ENCODE results near the gene ZFP42.
"Not testable (repeated sequence)": the region's sequence is repeated elsewhere in the genome, so short reads cannot be mapped to it uniquely, and the experiment has no call there.

Gene ZFP42

GRCh38 chr4:188021548-188022249, 26.1 kb downstream of the ZFP42 start:
- no peak for DNase-seq (ENCODE audit: low spot score)

- no peak for DNase-seq (ENCODE audit: low spot score)
Measured at GRCh38 chr4:188023682-188024081, 28.1 kb downstream of the ZFP42 start.

- DNase-seq (ENCODE audit: low spot score): no peak
Measured at GRCh38 chr4:188025476-188025875, 29.9 kb downstream of the ZFP42 start.

- no peak for DNase-seq (ENCODE audit: low spot score)
Measured at GRCh38 chr4:188029114-188029513, 33.5 kb downstream of the ZFP42 start.

GRCh38 chr4:188030401-188030800, 34.8 kb downstream of the ZFP42 start:
- no peak for DNase-seq (ENCODE audit: low spot score)

GRCh38 chr4:188031751-188032150, 36.2 kb downstream of the ZFP42 start:
- no peak for DNase-seq (ENCODE audit: low spot score)

- no peak for DNase-seq (ENCODE audit: low spot score)
Measured at GRCh38 chr4:188032170-188032569, 36.6 kb downstream of the ZFP42 start.

- no peak for DNase-seq (ENCODE audit: low spot score)
Measured at GRCh38 chr4:188032583-188032982, 37.0 kb downstream of the ZFP42 start.

- DNase-seq (ENCODE audit: low spot score): no peak
Measured at GRCh38 chr4:188037003-188037713, 41.6 kb downstream of the ZFP42 start.

- no peak for DNase-seq (ENCODE audit: low spot score)
Measured at GRCh38 chr4:188041721-188042120, 46.1 kb downstream of the ZFP42 start.

- no peak for DNase-seq (ENCODE audit: low spot score)
Measured at GRCh38 chr4:188042191-188042590, 46.6 kb downstream of the ZFP42 start.

- DNase-seq (ENCODE audit: low spot score): no peak
Measured at GRCh38 chr4:188043154-188043553, 47.6 kb downstream of the ZFP42 start.

- not testable (repeated sequence) for DNase-seq (ENCODE audit: low spot score)
Measured at GRCh38 chr4:188045461-188045860, 49.9 kb downstream of the ZFP42 start.

GRCh38 chr4:188046657-188047056, 51.1 kb downstream of the ZFP42 start:
- DNase-seq (ENCODE audit: low spot score): no peak

- DNase-seq (ENCODE audit: low spot score): no peak
Measured at GRCh38 chr4:188053302-188053701, 57.7 kb downstream of the ZFP42 start.

Data from CD4-positive, alpha-beta T cell treated with Interleukin-15 for 4 hours (primary cell).